SU-DHL-6 (cell line): ENCODE results near the gene PILRB.

Experiments used
- H2AFZ ChIP-seq: fragments of 200-600 bp; sonication (generic); 2 replicates; pipeline ENCODE4 v1.6.1; 2014; ENCODE audit warnings: low read depth, mild to moderate bottlenecking, moderate library complexity, mixed read lengths, antibody characterized with exemption, low read length; ENCODE audit not compliant: severe bottlenecking
- H3F3A ChIP-seq: fragments of 200-600 bp; shearing (Covaris generic); 2 replicates; pipeline ENCODE4 v1.6.0; 2016; ENCODE audit warnings: antibody characterized with exemption, mild to moderate bottlenecking; ENCODE audit not compliant: insufficient read depth
- H3K27ac ChIP-seq: fragments of 200-600 bp; sonication (generic); 2 replicates; pipeline ENCODE4 v1.5.1; 2016; ENCODE audit warnings: low read depth, mild to moderate bottlenecking, low read length, moderate library complexity, mixed read lengths
- H3K27me3 ChIP-seq: fragments of 200-600 bp; sonication (generic), shearing (Covaris generic); 2 replicates; pipeline ENCODE4 v1.6.0; 2014; ENCODE audit warnings: mild to moderate bottlenecking, low read length
- H3K36me3 ChIP-seq: fragments of 200-600 bp; sonication (generic); 2 replicates; pipeline ENCODE4 v1.6.1; 2014; ENCODE audit warnings: mild to moderate bottlenecking, low read length, mixed read lengths
- H3K4me2 ChIP-seq: fragments of 300-600, 200-600 bp; shearing (Covaris generic), sonication (generic); 2 replicates; pipeline ENCODE4 v1.6.0; 2014; ENCODE audit warnings: low read length, low read depth, mild to moderate bottlenecking; ENCODE audit not compliant: poor library complexity, severe bottlenecking
- H3K4me3 ChIP-seq: fragments of 200-600 bp; sonication (generic); 2 replicates; pipeline ENCODE4 v1.5.1; 2014; ENCODE audit warnings: antibody characterized with exemption, low read length, mild to moderate bottlenecking, mixed read lengths; ENCODE audit not compliant: insufficient read depth, poor library complexity, severe bottlenecking
- H3K79me2 ChIP-seq: fragments of 200-600 bp; sonication (generic); 2 replicates; pipeline ENCODE4 v1.6.1; 2014; ENCODE audit warnings: mild to moderate bottlenecking, low read length, moderate library complexity; ENCODE audit not compliant: insufficient read depth
- H3K9ac ChIP-seq: fragments of 200-600 bp; sonication (generic); 2 replicates; pipeline ENCODE4 v1.7.0; 2014; ENCODE audit warnings: mild to moderate bottlenecking, low read length
- H3K9me2 ChIP-seq: fragments of 200-600 bp; sonication (generic); replicated peaks from 2 replicates; pipeline ENCODE4 v1.6.1; 2014; ENCODE audit warnings: low read length; ENCODE audit not compliant: insufficient read depth
- H3K9me3 ChIP-seq: fragments of 200-600 bp; sonication (generic); 2 replicates; pipeline ENCODE4 v1.6.1; 2014; ENCODE audit warnings: low read length, mixed read lengths; ENCODE audit not compliant: insufficient read depth
- H4K20me1 ChIP-seq: fragments of 200-600 bp; sonication (generic); 2 replicates; pipeline ENCODE4 v1.6.1; 2014; ENCODE audit warnings: low read depth, mild to moderate bottlenecking, antibody characterized with exemption, low read length, moderate library complexity, mixed read lengths
- EZH2phosphoT487 ChIP-seq: fragments of 200-600 bp; sonication (generic), shearing (Covaris generic); conservative IDR thresholded peaks from 2 replicates; pipeline ENCODE4 v1.6.1; 2018; ENCODE audit warnings: mild to moderate bottlenecking, antibody characterized with exemption, low read length, moderate library complexity, mixed read lengths
- TF ChIP-seq, protein P1 (sequence below): fragments of 200-600 bp; sonication (generic); IDR thresholded peaks from one replicate; pipeline ENCODE4 v1.5.1; 2017; ENCODE audit warnings: antibody characterized with exemption, mild to moderate bottlenecking, low read length, moderate library complexity; ENCODE audit not compliant: insufficient read depth, poor library complexity, severe bottlenecking

Gene PILRB

DNA sequence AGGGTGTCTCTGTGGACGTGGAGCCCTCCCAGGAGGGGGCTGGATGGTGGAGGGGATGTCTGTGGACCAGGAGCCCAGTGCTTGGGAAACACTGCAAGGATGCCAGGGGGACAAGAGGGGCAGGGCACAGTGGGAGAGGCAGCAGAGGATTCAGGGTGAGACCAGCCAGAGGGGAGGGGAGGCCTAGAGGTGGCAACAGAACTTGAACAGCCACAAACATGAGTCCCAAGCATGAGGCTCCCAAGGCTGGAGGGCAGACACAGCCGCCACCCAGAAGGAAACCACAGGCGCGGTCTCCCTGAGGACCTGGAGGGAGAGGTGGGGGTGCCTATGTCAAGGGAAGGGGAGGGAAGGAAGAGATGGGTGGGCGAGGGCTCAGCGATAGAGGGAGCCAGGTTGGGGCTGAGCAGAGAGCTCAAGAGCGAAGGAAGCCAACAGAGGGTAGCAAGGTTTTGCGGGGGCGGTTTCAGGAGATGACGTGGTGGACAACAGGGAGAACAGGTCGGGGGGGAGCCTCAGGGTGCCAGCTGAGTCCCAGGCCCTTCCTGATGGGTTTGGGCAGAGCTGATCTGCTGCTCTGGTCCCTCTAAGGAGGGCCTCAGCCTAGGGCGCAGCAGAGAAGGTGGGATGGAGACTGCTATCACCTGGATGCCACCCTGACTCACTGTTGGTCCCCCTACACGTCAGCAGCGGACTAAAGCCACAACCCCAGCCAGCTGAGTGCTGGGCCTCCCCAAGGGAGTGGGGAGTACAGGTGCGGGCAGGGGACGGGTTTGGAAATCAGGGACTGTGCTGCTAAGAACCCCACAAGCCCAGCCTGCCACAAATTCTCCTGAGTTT, 8.7 kb downstream of the PILRB start:
- Histone ChIP-seq H3K9me2 (no peaks in the 10 kb centered on the region), H3F3A (peaks cover 59% of the 10 kb centered on the region), H3K9me3 (no peaks in the 10 kb centered on the region), H3K79me2 (no peaks in the 10 kb centered on the region), H3K27me3 (no peaks in the 10 kb centered on the region), H3K4me2 (peak overlapping the region; percentile 3), H3K27ac (peak overlapping the region; percentile 87), H3K9ac (peak overlapping the region; percentile 11; the same call in 1 of the 2 replicates), H3K36me3 (peaks cover 17% of the 10 kb centered on the region; the same call in 1 of the 2 replicates), H3K4me3 (no peak overlapping the region), H2AFZ (no peak overlapping the region), H4K20me1 (no peaks in the 10 kb centered on the region)
- TF ChIP-seq, protein P1, sequence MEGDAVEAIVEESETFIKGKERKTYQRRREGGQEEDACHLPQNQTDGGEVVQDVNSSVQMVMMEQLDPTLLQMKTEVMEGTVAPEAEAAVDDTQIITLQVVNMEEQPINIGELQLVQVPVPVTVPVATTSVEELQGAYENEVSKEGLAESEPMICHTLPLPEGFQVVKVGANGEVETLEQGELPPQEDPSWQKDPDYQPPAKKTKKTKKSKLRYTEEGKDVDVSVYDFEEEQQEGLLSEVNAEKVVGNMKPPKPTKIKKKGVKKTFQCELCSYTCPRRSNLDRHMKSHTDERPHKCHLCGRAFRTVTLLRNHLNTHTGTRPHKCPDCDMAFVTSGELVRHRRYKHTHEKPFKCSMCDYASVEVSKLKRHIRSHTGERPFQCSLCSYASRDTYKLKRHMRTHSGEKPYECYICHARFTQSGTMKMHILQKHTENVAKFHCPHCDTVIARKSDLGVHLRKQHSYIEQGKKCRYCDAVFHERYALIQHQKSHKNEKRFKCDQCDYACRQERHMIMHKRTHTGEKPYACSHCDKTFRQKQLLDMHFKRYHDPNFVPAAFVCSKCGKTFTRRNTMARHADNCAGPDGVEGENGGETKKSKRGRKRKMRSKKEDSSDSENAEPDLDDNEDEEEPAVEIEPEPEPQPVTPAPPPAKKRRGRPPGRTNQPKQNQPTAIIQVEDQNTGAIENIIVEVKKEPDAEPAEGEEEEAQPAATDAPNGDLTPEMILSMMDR, result no peak
- TF ChIP-seq EZH2phosphoT487, result no peak

DNA sequence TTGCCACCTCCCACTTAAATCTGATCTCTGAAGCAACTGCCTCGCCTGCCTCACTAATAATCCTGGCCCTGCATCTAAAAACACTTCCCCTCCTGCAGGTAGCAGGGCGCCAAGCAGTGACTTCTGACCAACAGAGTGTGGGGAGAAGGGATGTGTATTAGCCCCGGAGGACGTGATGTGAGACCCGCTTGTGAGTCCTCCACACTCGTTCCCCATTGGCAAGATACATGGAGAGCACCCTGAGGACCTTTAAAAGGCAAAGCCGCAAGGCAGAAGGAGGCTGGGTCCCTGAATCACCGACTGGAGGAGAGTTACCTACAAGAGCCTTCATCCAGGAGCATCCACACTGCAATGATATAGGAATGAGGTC, 9.3 kb downstream of the PILRB start:
- H3K36me3 ChIP-seq, result peaks cover 11% of the 10 kb centered on the region; the same call in 1 of the 2 replicates
- H3K4me2 ChIP-seq, result no peak overlapping the region
- no peak overlapping the region for H2AFZ ChIP-seq
- no peaks in the 10 kb centered on the region for H3K9me2 ChIP-seq
- H3K9ac ChIP-seq, result 0 out of 2 replicates have a peak overlapping the region, but pooled peaks have one; percentile 11
- H3K9me3 ChIP-seq, result no peaks in the 10 kb centered on the region
- TF ChIP-seq EZH2phosphoT487, result no peak
- TF ChIP-seq, protein P1, result no peak
- peaks cover 56% of the 10 kb centered on the region for H3F3A ChIP-seq
- peak overlapping the region; percentile 87 for H3K27ac ChIP-seq
- no peaks in the 10 kb centered on the region for H4K20me1 ChIP-seq
- no peaks in the 10 kb centered on the region for H3K27me3 ChIP-seq
- H3K4me3 ChIP-seq, result no peak overlapping the region
- no peaks in the 10 kb centered on the region for H3K79me2 ChIP-seq

DNA sequence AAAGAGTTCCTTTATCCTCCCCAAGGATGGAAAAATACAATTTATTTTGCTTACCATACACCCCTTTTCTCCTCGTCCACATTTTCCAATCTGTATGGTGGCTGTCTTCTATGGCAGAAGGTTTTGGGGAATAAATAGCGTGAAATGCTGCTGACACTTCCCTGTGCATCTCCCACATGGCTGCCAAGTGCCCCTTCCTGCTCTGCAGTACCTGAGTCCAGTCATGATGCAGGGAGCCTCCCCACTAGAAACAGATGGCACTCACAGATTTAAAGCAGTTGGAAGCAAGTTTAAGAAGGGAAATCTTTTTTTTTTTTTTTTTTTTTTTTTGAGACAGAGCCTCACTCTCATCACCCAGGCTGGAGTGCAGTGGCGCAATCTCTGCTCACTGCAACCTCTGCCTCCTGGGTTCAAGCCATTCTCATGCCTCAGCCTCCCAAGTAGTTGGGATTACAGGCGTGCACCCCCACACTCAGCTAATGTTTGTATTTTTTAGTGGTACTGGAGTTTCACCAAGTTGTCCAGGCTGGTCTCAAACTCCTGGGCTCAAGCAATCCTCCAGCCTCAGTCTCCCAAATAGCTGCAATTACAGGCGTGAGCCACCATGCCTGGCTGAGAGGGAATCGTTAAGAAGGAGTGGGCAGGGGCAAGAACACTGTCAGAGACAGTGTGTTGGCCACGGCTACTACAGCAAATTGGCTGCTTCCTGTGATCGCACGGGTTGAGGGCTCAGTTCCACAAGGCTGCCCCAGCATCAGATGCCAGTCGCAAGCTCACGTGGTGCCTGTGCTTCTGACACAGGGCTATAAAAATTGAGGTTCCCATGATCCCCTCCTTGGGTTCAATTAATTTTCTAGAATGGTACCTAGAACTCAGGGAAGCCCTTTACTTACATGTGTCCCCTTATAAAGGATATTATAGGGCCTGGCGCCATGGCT, 10.0 kb downstream of the PILRB start:
- Histone ChIP-seq H4K20me1 (no peaks in the 10 kb centered on the region), H3F3A (peaks cover 54% of the 10 kb centered on the region), H2AFZ (no peak overlapping the region), H3K9me3 (no peaks in the 10 kb centered on the region), H3K4me3 (no peak overlapping the region), H3K36me3 (peaks cover 7% of the 10 kb centered on the region; the same call in 1 of the 2 replicates), H3K9me2 (no peaks in the 10 kb centered on the region), H3K27ac (peak overlapping the region; percentile 87), H3K27me3 (no peaks in the 10 kb centered on the region), H3K4me2 (peak overlapping the region; percentile 8), H3K79me2 (no peaks in the 10 kb centered on the region), H3K9ac (peak overlapping the region; percentile 41; the same call in 1 of the 2 replicates)
- TF ChIP-seq, protein P1, result no peak
- TF ChIP-seq EZH2phosphoT487, result no peak
